IMR-90 (cell line): ENCODE results near the gene ZFHX3.

Source experiments
- CEBPB ChIP-seq: IDR thresholded peaks from 2 replicates; pipeline ENCODE4 v1.6.1; 2012; ENCODE audit warnings: low read depth, low read length, improper control_type of control experiment
- CTCF ChIP-seq: conservative IDR thresholded peaks from 2 replicates; pipeline ENCODE4 v1.5.1; 2012; ENCODE audit warnings: mild to moderate bottlenecking, low read depth, low read length, improper control_type of control experiment
- MAZ ChIP-seq: IDR thresholded peaks from 2 replicates; pipeline ENCODE4 v1.6.1; 2012; ENCODE audit warnings: low read depth, mild to moderate bottlenecking, low read length, improper control_type of control experiment, moderate library complexity, borderline replicate concordance
- POLR2A ChIP-seq: IDR thresholded peaks from 2 replicates; pipeline ENCODE4 v1.6.1; 2012; ENCODE audit warnings: mild to moderate bottlenecking, low read depth, low read length
- RAD21 ChIP-seq: IDR thresholded peaks from 2 replicates; pipeline ENCODE4 v1.6.1; 2012; ENCODE audit warnings: low read length, improper control_type of control experiment
- RCOR1 ChIP-seq: IDR thresholded peaks from 2 replicates; pipeline ENCODE4 v1.6.1; 2012; ENCODE audit warnings: mild to moderate bottlenecking, low read length, improper control_type of control experiment; ENCODE audit not compliant: insufficient replicate concordance
- RFX5 ChIP-seq: IDR thresholded peaks from 2 replicates; pipeline ENCODE4 v1.8.0; 2012; ENCODE audit warnings: low read depth, mild to moderate bottlenecking, low read length, moderate library complexity
- SMC3 ChIP-seq: fragments of 150-350 bp; IDR thresholded peaks from 2 replicates; pipeline ENCODE4 v1.6.1; 2016; ENCODE audit warnings: low read depth, mild to moderate bottlenecking, antibody characterized with exemption, low read length, moderate library complexity

GRCh38 chr16:73028263-73028662 lies 19.7 kb downstream of the ZFHX3 start:
- TF ChIP-seq CTCF, result no peak
- TF ChIP-seq RAD21, result no peak
- no peak for TF ChIP-seq RFX5
- TF ChIP-seq MAZ, result no peak
- TF ChIP-seq POLR2A, result no peak
- no peak for TF ChIP-seq CEBPB
- TF ChIP-seq RCOR1, result no peak
- no peak for TF ChIP-seq SMC3
